ENCODE data around the gene METTL25B. TPM values are rescaled to one million over a fixed set of nuclear protein-coding genes. Genes with fewer than 3 reads are reported as not detected.

The METTL25B gene
- total and polyA plus RNA-seq, 2 of the 13 experiments (the other 11 are each of a cell fraction or from before 2014, with no cell fraction given) = 11.9 to 24.0 TPM

DNA sequence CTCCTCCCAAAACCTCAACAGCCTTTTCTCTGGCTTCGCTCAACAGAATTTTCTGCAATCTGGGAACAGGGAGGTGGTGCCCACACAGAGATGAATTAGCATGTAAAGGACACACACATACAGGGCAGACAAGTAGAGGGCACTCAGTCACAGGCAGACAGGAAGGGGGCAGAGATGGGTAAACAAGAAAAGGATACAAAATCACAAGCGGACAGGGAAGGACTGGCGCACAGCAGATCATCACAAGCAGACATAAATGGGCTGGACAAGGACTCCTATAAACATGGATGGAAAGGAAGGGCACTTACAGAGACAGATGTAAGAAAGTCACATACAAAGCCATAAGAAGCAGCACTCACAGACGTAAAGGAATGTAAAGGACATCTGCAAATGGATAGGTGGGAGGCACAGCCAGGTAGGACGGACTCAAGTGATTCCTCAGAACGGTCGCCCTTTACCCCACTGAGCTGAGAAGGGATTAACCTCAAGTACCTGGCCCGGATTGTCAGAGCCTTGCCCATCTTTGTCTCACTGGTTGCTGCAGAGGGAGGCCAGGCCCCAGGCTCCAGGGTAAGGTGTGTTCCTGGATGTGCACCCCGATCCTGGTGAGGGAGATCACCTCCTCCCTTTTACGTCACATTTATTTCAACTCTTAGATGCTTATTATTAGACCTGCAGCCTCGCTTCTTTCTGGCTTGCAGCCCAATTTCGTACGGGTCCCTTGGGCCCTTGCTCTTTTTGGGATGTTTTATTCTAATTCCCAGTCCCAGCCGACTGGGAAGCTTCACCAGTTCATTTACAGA, 38.2 kb downstream of the METTL25B start (continued):
- TF ChIP-seq, protein P1, sequence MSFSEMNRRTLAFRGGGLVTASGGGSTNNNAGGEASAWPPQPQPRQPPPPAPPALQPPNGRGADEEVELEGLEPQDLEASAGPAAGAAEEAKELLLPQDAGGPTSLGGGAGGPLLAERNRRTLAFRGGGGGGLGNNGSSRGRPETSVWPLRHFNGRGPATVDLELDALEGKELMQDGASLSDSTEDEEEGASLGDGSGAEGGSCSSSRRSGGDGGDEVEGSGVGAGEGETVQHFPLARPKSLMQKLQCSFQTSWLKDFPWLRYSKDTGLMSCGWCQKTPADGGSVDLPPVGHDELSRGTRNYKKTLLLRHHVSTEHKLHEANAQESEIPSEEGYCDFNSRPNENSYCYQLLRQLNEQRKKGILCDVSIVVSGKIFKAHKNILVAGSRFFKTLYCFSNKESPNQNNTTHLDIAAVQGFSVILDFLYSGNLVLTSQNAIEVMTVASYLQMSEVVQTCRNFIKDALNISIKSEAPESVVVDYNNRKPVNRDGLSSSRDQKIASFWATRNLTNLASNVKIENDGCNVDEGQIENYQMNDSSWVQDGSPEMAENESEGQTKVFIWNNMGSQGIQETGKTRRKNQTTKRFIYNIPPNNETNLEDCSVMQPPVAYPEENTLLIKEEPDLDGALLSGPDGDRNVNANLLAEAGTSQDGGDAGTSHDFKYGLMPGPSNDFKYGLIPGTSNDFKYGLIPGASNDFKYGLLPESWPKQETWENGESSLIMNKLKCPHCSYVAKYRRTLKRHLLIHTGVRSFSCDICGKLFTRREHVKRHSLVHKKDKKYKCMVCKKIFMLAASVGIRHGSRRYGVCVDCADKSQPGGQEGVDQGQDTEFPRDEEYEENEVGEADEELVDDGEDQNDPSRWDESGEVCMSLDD (CRISPR knock-in tag; IDR thresholded peaks at IDR 0.05; ENCODE audit: borderline replicate concordance) = 0 out of 2 replicates have a peak, but pooled peaks have one; percentile 40
- peak; percentile 7; the same call in 1 of the 2 replicates for TF ChIP-seq PPARG (CRISPR knock-in tag; conservative IDR thresholded peaks at IDR 0.05)
- TF ChIP-seq SALL1 (CRISPR knock-in tag; IDR thresholded peaks at IDR 0.05) = 0 out of 2 replicates have a peak, but pooled peaks have one; percentile 8
- 0 out of 2 replicates have a peak, but pooled peaks have one; percentile 29 for TF ChIP-seq ZFP41 (CRISPR knock-in tag; IDR thresholded peaks at IDR 0.05; ENCODE audit: borderline replicate concordance)
- TF ChIP-seq ZNF263 (CRISPR knock-in tag; IDR thresholded peaks at IDR 0.05) = peak; percentile 20; the same call in 1 of the 2 replicates
- TF ChIP-seq KAT2B (IDR thresholded peaks at IDR 0.05; ENCODE audit: borderline replicate concordance, low read depth, low read length) = no peak
- no peak for TF ChIP-seq ZNF569 (CRISPR knock-in tag; IDR thresholded peaks at IDR 0.05; ENCODE audit: borderline replicate concordance)
- TF ChIP-seq NR2F1 (CRISPR knock-in tag; IDR thresholded peaks at IDR 0.05) = no peak
- 0 out of 2 replicates have a peak, but pooled peaks have one; percentile 3 for TF ChIP-seq ZNF451 (CRISPR knock-in tag; IDR thresholded peaks at IDR 0.05)
- TF ChIP-seq NAIF1 (CRISPR knock-in tag; IDR thresholded peaks at IDR 0.05; ENCODE audit: borderline replicate concordance) = 0 out of 2 replicates have a peak, but pooled peaks have one; percentile 21
- 0 out of 2 replicates have a peak, but pooled peaks have one; percentile 13 for TF ChIP-seq TOPORS (CRISPR knock-in tag; IDR thresholded peaks at IDR 0.05)
- no peak for TF ChIP-seq JUNB (CRISPR knock-in tag; IDR thresholded peaks at IDR 0.05; ENCODE audit: borderline replicate concordance)
- 0 out of 2 replicates have a peak, but pooled peaks have one; percentile 75 for TF ChIP-seq ZNF607 (CRISPR knock-in tag; IDR thresholded peaks at IDR 0.05; ENCODE audit: borderline replicate concordance)
- TF ChIP-seq, protein P2, sequence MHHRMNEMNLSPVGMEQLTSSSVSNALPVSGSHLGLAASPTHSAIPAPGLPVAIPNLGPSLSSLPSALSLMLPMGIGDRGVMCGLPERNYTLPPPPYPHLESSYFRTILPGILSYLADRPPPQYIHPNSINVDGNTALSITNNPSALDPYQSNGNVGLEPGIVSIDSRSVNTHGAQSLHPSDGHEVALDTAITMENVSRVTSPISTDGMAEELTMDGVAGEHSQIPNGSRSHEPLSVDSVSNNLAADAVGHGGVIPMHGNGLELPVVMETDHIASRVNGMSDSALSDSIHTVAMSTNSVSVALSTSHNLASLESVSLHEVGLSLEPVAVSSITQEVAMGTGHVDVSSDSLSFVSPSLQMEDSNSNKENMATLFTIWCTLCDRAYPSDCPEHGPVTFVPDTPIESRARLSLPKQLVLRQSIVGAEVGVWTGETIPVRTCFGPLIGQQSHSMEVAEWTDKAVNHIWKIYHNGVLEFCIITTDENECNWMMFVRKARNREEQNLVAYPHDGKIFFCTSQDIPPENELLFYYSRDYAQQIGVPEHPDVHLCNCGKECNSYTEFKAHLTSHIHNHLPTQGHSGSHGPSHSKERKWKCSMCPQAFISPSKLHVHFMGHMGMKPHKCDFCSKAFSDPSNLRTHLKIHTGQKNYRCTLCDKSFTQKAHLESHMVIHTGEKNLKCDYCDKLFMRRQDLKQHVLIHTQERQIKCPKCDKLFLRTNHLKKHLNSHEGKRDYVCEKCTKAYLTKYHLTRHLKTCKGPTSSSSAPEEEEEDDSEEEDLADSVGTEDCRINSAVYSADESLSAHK (CRISPR knock-in tag; IDR thresholded peaks at IDR 0.05; ENCODE audit: borderline replicate concordance) = 0 out of 2 replicates have a peak, but pooled peaks have one; percentile 11
- TF ChIP-seq MEF2D (CRISPR knock-in tag; IDR thresholded peaks at IDR 0.05) = no peak
- TF ChIP-seq PCBP2 (optimal IDR thresholded peaks at IDR 0.05; ENCODE audit: low read depth, low read length, poor library complexity, severe bottlenecking) = no peak
- TF ChIP-seq IKZF4 (CRISPR knock-in tag; IDR thresholded peaks at IDR 0.05; ENCODE audit: borderline replicate concordance, low read depth, not compliant biosample characterization) = peak; percentile 16
- TF ChIP-seq, protein P3, sequence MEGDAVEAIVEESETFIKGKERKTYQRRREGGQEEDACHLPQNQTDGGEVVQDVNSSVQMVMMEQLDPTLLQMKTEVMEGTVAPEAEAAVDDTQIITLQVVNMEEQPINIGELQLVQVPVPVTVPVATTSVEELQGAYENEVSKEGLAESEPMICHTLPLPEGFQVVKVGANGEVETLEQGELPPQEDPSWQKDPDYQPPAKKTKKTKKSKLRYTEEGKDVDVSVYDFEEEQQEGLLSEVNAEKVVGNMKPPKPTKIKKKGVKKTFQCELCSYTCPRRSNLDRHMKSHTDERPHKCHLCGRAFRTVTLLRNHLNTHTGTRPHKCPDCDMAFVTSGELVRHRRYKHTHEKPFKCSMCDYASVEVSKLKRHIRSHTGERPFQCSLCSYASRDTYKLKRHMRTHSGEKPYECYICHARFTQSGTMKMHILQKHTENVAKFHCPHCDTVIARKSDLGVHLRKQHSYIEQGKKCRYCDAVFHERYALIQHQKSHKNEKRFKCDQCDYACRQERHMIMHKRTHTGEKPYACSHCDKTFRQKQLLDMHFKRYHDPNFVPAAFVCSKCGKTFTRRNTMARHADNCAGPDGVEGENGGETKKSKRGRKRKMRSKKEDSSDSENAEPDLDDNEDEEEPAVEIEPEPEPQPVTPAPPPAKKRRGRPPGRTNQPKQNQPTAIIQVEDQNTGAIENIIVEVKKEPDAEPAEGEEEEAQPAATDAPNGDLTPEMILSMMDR (CRISPR knock-in tag; IDR thresholded peaks at IDR 0.05) = peak; percentile 30
- 0 out of 2 replicates have a peak, but pooled peaks have one; percentile 14 for TF ChIP-seq FOXA3 (CRISPR knock-in tag; IDR thresholded peaks at IDR 0.05)
- no peak for TF ChIP-seq KAT8 (CRISPR knock-in tag; IDR thresholded peaks at IDR 0.05)
- TF ChIP-seq KDM5A (IDR thresholded peaks at IDR 0.05; ENCODE audit: borderline replicate concordance, low read length) = peak; percentile 74; the same call in 1 of the 2 replicates
- TF ChIP-seq FOXK2 (IDR thresholded peaks at IDR 0.05) = peak; percentile 55; the same call in 1 of the 2 replicates

All from HepG2 (cell line).